CD1c-positive myeloid dendritic cell (primary cell): Measurements from ENCODE around the gene SLC22A4.

Source experiments
- DNase-seq: peaks from one replicate; pipeline ENCODE4 v3.0.0-alpha.2; 2016; ENCODE audit errors: extremely low spot score

SLC22A4 gene

DNA sequence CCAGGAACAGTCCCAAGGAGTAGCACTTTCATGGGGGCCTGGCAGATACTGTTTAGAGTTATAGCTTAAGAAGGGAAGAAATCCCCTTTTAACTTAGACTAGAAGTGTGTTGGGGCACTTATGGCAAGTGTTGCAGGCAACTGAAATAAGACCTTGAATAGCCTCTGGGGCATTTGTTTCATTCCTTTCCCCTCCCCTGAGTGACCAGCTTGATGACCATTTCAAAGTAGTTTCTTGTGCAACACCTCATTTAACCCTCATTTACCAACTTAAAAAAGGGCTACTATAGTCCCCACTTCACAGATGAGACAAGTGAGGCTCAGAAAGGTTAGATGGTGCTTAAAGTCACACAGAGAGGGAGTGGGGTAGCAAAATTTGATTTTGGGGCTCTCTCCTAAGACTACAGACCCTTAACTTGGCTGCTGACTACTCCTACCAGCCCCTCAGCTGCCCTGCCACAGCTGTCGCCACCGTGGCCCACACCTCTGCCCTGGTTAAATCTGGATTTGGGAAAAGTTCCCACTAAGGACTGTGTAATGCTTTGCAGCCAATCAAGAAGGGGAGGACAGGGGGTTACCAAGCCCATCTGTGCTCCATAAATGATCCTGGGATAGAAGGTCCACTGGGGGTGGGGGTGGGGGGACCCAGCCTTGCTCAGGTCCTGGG lies 31.2 kb upstream of the SLC22A4 start:
- no peak for DNase-seq

DNA sequence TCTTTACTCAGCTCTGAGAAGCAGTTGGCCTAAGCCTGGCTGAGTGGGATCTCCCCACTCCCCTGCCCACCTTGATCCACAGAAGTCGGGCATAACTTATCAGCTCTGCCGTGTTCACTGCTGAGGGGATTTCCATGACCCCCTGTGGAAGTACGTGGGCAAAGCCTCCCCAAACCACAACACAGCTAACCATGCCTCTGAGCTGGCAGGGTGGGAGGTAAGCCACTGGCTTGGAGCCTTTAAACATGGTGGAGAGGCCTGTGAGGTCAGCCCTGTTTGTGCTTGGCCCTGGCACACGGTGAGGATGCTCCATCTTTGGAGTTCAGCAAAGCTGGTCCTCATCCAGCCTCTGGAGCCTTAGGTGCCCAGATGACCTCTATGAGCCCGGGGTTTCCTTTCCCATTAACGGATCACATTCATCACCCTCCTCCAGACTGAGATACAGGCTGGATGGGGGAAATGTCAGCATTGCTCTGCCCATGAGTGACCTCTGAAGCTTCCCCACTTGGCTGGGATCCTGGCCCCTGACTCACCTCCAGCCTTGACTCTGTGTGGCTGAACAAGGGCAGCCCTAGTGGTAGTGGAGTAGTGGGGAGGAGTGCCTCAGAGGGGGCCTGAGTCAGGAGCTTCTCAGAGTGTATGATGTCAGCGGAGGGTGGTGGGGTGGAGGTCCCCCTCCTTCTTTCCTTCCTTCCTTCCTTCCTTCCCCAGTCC lies 30.5 kb upstream of the SLC22A4 start:
- no peak for DNase-seq

DNA sequence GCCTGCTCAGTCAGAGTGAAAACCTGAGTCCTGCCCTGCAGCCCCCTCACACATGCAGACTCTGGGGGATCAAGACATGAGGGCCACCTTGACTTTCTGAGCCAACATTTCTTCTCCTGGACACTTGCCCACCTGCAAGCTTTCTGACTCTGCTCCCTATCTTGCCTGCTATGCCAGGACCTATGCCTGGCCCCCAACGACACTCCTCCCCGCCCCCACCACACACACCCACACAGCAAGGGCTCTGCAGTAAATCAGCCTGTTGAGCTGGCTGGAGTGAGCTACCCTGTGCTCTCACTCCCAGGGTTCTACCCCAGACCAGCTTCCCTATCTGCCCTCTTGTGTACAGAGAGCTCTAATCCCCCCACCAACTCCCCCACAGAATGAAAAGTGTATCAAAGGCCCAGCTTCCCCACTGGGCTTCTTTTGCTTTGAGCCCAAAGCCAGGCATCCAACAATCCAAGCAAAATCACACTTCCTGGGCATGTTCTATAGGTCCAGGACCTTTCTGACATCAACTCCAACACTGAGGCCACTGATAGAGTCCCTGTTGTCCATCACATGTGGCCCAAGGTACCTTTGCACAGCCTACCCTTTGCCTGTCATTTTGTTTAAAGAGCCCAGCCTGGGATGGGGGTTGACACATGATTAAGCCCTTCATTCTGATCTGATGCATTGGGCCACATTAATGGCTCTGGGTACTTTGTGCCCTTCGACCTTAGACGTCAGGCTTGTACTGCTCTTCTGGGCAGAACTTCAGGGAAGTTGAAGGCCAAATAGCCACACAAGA lies 29.5 kb upstream of the SLC22A4 start:
- DNase-seq = no peak

DNA sequence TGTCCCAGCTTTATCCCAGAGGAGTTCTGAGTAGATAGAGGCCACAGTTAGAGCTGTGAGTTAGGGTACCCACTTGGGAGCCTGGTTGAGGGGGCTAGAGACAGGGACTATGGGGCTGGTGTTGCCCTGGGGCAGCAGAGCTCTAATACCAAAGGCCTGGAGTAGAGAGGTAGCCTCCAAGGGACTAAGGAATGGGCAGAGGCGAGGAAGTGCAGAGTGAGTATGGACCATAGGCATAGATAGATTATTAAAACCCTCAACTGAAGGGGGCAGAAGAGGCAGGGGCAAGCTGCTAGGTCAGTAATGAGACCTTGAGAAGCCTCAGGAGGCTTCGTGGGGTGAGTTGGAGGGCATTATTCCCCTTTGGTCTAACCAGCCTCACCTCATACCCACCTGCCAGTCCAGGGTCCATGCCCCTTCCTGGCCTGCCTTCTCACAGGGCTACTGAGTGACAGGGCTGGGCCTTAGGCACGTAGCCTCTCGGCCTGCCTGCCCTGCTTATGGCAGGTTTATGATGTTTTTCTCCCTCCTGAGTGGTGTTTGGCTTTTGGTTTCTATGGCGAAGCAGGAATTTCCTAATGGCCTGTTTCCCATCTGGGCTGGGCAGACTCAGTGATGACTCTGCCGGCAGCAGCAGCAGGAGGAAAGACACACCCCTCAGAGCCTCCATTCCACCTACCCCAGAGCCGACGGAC lies 28.7 kb upstream of the SLC22A4 start:
- no peak for DNase-seq

DNA sequence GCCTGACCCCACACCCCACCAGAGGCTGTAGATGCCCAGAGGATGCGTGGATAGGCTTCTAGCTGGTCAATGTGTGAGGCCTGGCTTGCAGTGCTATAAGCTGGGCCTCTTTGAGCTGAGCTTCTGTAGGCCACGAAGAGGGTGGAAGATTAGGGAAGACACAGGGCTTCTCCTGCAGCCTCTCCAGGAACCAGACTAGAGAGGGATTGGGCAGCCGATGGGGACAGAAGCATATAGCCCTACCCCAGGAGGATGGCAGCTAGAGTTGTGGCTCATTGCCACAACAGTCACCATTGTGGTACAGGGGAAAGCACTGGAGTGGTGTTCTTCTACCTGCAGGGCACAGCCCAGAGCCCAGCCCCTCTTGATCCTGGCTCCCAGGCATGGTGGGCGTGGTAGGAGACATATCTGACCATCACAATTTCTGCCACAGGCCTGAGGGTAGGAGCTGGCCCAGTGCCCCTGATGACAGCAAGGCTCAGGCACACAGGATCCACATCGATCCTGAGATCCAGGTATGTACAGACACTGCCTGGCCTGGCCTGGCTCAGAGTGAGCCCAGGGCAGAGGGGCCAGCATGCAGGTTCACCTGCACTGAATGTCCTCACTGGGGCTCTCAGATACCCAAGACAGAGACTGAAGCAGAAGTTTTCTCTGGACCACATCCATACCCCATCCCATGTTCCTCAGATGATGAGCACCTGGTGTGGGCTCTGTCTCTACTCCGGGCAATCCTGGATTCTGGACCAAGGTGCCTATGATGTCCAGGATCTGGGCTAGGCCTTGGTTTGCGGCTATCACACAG lies 28.0 kb upstream of the SLC22A4 start:
- no peak for DNase-seq

DNA sequence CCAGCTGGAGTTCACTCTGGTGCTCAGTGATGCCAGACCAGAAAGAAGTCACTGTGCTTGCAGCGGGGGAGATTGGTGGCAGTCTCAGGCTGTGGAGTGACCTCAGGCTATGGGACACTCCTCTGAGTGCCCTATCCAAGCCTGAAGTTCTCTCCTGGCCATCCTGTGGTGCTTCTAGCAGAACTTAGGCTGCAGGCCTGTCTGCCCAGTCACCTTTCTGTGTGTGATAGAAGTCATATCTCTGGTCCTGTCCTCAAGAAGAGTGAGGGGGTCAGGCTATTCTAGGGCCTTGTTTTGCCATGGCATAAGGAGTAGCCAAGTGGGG lies 27.4 kb upstream of the SLC22A4 start:
- no peak for DNase-seq

DNA sequence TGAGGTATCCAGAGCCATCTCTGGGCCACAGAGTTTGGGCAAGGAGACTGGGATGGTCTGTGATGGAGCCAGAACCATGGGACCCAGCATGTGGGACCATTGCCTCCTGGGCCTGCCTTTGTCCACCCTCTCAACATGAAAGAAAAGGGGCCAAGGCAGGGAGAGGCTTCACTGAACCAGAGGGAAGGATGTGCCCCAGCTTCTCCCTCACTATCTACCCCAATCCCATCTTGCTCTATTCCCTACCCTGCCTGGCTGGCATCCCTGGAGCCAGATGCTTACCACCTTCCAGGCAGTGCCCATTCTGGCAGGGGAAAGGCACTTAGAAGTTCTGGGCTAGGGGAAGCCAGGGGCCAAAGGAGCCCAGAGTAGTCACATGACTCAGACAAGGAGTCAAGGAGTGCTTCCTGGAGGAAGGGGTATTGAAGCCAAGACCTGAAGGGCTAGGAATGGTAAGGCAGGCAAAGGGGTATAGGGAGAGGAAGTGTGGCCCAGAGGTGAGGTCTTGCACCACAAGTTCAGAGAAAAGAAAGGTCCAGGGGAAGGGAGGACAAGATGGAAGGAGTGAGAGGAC lies 26.9 kb upstream of the SLC22A4 start:
- DNase-seq = no peak

DNA sequence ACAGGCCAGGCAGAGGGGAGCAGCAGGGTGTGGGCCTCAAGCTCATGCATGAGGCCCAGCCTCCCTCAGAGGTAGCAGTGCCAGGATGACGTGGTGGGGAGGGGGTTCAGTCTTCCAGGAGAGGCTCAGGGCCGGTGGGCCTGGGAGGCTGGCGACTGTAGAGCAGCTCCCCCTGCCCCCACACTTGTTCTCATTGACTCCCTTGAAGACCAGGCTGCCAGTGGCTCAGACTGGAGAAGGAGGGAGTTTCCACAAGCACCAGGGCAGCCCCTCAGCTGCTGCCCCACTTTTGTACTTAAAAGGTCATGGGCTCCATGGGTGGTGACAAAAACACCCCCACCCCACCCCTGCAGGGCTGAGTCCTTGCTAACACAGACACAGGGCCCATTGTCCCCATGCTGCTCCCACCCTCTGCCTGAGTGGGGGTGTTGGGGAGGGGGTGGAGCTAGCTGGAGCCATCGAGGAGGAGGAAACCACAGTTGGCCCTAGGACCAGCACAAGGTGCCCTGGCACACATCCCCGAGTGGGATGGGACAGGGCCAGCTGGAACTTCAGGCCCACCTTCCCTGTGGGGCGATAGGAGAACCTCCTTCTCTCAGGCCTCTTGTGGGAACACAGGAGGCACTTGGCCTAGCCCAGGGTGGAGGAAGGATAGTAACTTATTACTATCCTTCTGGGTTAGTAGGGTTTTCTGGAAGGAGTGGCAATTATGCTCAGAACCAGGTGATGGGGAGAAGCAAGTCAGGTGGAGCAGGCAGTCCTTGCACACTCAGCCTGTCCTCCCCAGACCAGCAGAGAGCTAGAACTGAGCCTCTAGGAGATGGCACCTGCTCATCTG lies 26.0 kb upstream of the SLC22A4 start:
- no peak for DNase-seq

DNA sequence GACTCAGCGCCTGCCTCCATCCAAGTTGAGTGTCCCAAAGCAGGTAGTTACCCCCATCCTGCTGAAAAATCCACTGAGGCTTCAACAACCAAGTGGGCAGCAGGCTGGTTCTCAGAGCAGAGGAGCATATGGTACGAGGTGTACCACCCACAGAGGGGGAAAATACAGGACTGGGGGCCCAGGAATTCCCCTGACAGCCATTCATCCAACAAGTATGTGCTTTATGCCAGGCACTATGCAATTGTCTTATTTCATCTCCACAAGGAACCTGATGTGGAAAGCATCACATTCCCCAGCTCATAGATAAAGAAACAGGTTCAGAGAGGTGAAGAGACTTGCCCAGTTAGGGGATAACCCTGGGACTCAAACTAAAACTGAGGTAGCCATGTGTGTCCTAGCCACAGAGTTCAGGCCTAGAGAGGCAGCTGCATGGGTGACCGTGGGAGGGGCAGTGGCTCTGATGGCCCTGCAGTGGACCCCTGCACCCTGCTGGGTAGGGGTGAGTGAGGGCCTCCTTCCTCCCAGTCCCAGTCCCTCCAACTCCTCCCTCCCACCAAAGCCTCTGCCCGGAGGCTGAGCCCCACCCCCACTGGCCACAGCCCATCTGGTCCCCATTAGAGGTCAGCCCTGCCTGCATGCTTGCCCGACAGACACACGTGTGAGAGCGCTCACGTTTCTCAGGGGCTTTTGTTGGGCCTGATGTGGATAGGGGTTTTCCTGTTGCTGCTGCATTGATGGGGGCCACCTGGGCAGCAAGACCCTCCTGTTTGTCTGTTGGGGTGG lies 25.2 kb upstream of the SLC22A4 start:
- no peak for DNase-seq

DNA sequence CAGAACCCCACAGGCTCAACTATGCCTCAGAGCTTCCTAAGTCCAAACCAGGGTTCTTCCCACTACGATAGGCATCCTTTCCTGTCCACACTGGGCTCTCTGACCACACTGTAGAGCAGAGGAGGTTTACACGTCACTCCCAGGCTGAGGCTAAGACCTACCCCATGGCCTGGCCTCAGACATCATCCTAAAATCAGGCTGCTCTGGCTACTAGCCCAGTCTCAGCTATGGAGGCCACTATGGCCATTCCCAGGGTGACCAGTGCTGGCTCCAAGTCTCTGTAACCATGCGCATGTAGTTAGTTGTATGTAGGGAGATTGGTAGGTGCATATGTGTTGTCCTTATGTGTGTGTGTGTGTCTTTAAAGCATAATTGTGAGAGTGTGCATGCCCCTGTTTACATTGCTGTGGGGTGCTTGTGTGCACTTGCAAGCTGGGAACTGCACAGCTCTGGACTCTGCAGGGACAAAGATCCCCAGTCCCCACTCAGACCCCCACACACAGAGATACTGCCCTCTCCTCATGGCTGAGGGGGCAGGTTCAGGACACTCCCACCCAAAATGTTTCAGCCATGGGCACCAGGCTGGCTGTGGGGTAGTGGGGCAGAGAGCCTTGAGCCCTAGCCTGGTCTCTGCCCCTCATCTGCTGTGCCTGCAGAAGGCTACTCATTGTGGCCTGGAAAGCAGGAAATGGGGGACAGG lies 24.4 kb upstream of the SLC22A4 start:
- DNase-seq = no peak

DNA sequence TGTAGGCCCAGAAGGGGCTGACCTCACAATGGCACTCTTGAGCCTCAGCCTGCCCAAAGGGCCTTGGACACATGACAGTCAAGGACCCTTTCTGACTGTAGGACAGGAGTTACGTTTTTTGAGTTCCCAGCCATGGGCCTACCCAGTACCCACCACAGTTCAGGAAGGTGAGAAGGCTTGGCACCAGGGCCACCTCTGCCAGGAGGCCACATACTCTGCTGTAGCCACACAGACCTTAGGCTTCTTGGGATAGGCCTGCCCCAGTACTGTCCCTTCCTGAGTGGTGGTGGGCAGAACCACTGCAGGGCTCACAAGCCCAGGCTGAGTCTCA lies 23.9 kb upstream of the SLC22A4 start:
- DNase-seq = no peak

DNA sequence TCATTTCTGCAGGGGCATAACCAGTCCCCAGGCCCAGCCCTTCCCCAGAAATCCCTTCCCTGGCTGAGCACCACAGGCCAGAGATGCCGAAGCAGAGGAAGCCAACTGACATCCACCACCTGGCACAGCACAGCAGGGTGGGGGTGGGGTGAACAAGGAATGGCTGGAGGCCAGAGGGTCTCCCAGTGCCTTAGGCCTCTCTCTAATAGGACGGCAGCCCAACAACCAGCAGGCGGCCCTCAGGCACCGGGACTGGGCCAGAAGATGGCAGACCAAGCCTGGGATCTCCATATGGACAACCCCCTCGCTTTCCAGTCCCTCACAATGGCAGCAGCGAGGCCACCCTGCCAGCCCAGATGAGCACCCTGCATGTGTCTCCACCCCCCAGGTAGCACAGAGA lies 23.5 kb upstream of the SLC22A4 start:
- DNase-seq = no peak

DNA sequence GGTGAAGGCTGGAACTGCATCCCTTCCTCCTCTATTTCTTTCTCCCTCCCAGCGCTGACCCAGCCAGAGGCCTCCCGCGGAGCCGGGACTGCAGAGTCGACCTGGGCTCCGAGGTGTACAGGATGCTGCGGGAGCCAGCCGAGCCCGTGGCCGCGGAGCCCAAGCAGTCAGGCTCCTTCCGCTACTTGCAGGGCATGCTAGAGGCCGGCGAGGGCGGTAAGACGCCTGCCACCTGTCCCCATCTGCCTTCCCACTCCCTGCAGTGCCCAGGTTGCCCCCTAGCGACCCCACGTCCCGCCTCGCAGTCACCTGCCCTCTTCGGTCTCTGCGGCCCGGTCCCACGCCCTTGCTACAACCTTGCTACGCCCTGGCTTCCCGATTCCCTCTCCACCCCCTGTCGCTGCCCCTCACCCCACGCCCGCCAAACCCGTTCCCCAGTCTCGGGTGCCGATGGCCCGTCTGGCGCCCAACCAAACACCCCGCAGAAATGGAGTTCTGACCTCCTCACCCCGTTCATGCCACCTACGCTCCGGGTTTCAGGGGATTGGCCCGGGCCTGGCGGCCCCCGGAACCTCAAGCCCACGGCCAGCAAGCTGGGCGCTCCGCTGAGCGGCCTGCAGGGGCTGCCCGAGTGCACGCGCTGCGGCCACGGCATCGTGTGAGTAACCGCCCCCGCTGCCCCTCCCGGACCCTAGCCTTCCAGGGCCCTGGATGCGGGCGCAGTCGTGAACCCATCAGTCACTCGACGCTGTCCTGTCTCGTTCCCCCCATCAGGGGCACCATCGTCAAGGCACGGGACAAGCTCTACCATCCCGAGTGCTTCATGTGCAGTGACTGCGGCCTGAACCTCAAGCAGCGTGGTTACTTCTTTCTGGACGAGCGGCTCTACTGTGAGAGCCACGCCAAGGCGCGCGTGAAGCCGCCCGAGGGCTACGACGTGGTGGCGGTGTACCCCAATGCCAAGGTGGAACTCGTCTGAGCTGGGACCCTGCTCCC lies 22.6 kb upstream of the SLC22A4 start:
- DNase-seq = peak; percentile 30

DNA sequence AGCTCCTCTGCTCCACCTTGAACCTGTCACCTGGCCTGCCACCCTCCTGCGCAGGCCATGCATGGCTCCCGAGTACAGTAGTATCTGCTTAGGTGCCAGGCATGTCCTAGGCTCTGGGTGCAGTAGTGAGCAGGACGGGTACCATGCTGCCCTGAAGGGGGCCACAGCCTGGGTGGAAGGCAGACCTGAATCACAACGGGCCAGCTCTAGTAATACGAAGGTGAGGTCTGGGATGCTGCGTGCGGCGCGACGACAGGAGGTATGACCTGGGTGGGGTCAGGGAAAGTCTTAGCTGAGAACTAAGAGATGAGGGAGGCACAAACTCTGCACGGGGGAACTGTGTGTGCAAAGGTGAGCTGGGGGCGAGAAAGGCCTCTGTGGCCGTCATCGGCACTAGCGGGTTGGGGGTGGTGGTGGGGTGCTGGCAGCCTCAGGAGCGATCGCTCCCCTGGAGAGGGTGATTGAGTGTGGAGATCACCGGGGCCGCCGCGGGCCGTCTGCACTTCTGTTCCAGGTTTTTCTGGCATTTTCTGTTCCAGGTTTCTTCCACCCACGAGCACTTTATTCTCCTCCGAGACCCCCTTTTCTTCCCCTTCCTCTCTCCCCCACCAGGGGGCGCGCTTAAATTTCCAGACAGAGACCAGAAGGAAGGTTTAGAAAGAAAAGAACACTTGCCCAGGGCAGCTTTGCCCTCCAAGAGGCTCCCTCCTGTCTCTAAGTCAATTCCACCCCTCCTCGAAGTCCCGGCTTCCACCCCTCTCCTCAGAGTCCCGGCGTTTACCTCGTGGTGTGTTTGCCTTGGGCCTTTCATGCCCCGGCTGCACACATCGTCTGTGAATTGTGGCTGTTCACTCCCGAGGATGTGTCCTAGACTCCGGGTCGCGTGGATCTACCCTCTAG lies 21.6 kb upstream of the SLC22A4 start:
- DNase-seq = peak; percentile 67

DNA sequence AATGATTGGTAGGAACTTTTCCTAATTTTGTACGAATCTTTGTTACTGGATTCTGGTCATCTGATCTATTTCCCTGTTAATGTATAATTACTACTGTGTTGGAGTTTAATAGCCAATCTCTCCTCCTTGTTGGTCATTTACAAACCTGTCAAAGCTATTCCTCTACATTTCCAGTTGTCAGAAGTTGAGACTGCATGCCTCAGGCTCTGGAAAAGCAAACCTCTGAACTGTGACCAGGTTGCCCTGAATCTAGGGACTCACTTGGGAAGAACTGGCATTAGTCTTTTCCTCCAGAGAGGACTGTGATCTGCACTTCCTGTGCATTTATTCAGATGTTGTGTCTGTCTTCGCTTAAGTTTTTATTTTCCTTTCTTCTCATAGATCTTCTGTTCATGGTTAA lies 20.6 kb upstream of the SLC22A4 start:
- no peak for DNase-seq

DNA sequence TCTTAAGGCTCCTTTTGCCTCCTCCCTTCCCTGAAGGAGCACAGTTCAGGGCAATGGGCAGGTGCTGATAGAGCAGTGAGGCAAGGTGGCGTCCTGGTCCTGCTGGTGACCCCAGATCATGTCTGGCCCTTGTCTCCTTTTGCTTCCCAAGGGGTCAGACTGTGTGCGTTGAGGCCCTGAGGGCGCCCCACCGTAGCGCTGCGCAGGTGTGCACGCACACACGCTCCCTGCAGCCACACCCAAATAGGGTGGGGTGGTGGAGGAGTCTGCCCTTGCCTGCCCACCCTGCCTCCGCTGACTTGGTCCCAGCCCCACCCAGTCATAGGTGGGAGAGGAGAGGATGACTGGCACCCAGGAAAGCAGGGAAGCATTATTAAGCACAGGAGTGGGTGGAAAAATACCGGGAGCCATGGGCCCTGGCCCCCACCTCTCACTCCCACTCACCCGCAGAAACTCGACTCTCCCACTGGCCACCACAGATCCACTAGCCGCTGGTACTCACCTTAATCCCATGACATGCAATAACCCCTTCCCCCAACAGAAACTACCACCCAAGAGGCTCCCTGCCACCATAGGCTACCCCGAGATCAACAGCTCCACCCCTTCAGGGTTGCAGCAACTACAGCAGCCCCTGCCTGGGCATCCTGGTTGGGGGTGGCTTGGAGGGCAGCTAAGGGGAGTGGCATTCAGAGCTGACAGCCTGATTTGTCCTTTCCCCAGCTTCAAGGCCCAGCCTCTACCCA lies 20.0 kb upstream of the SLC22A4 start:
- DNase-seq = no peak
